Ovary (tissue), 3 donors: Measurements from ENCODE around the gene TBX20.

ENCODE experiments used
- EP300 ChIP-seq: sonication (generic); formaldehyde crosslinking; IDR thresholded peaks from one replicate; pipeline ENCODE4 v1.6.1; 2017; ENCODE audit warnings: antibody characterized with exemption
- POLR2A ChIP-seq: fragments of 450-650 bp; IDR thresholded peaks from one replicate; pipeline ENCODE4 v1.6.1; 2017; ENCODE audit warnings: antibody characterized with exemption, mild to moderate bottlenecking, moderate library complexity
- TF ChIP-seq, protein P1 (sequence below), 3 donors: fragments of 450-650 bp in 2 of 3; fragments of 200-600 bp in 1 of 3; IDR thresholded peaks; one replicate each; pipeline versions ENCODE4 v1.5.1 to v1.8.0; 2016 to 2022; ENCODE audit warnings: antibody characterized with exemption in 3 of 3, mild to moderate bottlenecking in 1 of 3
- donor health status: DM: no; HTN: no; CAD: no.

DNA sequence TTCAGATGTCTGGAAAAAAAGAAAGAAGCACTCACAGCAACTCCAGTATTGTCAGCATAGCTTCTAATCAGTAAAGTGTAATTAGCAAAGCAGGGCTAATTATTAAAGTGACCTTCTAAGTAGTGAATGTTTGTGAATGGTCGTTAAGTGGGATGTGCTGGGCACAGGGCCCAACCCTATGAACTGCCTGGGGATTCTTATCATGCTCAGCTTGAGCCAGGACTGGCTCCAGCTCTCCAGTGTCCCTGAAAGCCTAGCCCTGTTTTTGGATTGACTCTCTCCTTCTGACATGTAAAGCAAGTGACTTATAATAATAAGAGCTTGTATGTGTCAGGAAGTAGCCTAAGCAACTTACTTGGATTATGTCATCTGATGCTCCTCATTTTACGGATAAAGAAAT is 9.5 kb upstream of the TBX20 start:
- TF ChIP-seq, protein P1, sequence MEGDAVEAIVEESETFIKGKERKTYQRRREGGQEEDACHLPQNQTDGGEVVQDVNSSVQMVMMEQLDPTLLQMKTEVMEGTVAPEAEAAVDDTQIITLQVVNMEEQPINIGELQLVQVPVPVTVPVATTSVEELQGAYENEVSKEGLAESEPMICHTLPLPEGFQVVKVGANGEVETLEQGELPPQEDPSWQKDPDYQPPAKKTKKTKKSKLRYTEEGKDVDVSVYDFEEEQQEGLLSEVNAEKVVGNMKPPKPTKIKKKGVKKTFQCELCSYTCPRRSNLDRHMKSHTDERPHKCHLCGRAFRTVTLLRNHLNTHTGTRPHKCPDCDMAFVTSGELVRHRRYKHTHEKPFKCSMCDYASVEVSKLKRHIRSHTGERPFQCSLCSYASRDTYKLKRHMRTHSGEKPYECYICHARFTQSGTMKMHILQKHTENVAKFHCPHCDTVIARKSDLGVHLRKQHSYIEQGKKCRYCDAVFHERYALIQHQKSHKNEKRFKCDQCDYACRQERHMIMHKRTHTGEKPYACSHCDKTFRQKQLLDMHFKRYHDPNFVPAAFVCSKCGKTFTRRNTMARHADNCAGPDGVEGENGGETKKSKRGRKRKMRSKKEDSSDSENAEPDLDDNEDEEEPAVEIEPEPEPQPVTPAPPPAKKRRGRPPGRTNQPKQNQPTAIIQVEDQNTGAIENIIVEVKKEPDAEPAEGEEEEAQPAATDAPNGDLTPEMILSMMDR (IDR thresholded peaks at IDR 0.05), result no peak
- TF ChIP-seq POLR2A (no peak), EP300 (no peak)
